Lower leg skin (tissue), 3 donors: Measurements from ENCODE around the gene TREM1.

Source experiments
- POLR2A ChIP-seq, 2 donors: fragments of 450-650 bp; IDR thresholded peaks; one replicate each; pipeline ENCODE4 v1.6.1; 2016 to 2017; ENCODE audit warnings: antibody characterized with exemption in 2 of 2, mild to moderate bottlenecking in 1 of 2, moderate library complexity in 1 of 2
- TF ChIP-seq, protein P1 (sequence below), 3 donors: fragments of 450-650 bp; IDR thresholded peaks; one replicate each; pipeline ENCODE4 v1.5.1; 2016; ENCODE audit warnings: antibody characterized with exemption in 3 of 3, mild to moderate bottlenecking in 3 of 3, moderate library complexity in 2 of 3

DNA sequence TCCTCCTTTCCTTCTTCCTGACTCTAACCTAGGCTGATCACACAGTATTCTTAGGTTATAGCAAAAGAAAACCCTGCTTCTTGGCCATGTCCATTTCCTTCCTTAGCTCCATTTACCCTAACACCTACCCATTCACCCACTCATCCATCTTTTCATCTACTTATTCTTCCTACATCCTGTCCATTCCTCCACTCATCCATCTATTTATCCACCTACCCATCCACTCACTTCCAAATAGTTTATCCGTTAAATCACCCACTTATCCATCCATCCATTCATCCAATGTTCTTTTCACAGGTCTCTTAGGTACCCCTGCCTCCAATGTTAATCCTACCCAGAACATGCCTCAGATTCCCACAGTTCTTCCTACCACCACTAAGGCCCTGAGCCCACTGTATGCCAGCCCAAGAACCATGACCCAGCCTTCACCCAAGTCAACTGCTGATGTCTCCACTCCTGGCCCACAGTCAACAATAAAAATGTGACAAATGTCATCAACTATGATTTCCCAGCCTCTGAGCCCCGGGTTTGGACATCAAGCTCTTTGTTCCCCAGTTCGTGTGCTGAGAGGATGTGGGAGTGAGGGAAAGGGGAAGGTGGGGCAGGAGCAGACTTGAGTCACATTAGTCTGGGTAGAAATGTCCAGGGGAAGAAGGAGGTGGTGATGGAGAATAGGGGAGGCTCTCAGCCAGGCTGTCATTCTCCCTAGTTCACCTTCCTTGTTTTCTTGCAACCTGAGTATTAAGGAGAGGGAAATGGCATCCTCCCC lies 33.9 kb downstream of the TREM1 start:
- TF ChIP-seq, protein P1, sequence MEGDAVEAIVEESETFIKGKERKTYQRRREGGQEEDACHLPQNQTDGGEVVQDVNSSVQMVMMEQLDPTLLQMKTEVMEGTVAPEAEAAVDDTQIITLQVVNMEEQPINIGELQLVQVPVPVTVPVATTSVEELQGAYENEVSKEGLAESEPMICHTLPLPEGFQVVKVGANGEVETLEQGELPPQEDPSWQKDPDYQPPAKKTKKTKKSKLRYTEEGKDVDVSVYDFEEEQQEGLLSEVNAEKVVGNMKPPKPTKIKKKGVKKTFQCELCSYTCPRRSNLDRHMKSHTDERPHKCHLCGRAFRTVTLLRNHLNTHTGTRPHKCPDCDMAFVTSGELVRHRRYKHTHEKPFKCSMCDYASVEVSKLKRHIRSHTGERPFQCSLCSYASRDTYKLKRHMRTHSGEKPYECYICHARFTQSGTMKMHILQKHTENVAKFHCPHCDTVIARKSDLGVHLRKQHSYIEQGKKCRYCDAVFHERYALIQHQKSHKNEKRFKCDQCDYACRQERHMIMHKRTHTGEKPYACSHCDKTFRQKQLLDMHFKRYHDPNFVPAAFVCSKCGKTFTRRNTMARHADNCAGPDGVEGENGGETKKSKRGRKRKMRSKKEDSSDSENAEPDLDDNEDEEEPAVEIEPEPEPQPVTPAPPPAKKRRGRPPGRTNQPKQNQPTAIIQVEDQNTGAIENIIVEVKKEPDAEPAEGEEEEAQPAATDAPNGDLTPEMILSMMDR (IDR thresholded peaks at IDR 0.05), result no peak
- TF ChIP-seq POLR2A (IDR thresholded peaks at IDR 0.05), result no peak
